ENCODE results near the gene EXD2. TPM values are rescaled to one million over a fixed set of nuclear protein-coding genes. Genes with fewer than 3 reads are reported as not detected.
"Not testable (repeated sequence)": the region's sequence is repeated elsewhere in the genome, so short reads cannot be mapped to it uniquely, and the experiment has no call there.

Gene EXD2
- total and polyA plus RNA-seq, 10 of the 15 experiments (the other 5 are each of a cell fraction or from before 2014, with no cell fraction given) = 1.0 to 12.4 (median 4.6) TPM

- TF ChIP-seq CUX1 (IDR thresholded peaks at IDR 0.05; ENCODE audit: insufficient replicate concordance, low read depth, low read length) (no peak), NR2F1 (conservative IDR thresholded peaks at IDR 0.05) (no peak), RB1 (IDR thresholded peaks at IDR 0.05; ENCODE audit: borderline replicate concordance) (no peak), IRF5 (IDR thresholded peaks at IDR 0.05; ENCODE audit: borderline replicate concordance) (no peak)
Observed at GRCh38 chr14:69181491-69181890, 9.8 kb upstream of the EXD2 start (continued).

- POLR2A ChIA-PET; SMC1A ChIA-PET (ENCODE audit: uncharacterized antibody, unreplicated experiment); FAIRE-seq: not testable (repeated sequence)
Observed at GRCh38 chr14:69182580-69182979, 8.7 kb upstream of the EXD2 start.

More at GRCh38 chr14:69182580-69182979, 8.7 kb upstream of the EXD2 start:
- H3K9ac ChIP-seq (ENCODE audit: control insufficient read depth, insufficient read depth, low read length); ATAC-seq; H3K79me2 ChIP-seq (ENCODE audit: control insufficient read depth, insufficient read depth, low read length); H3K27me3 ChIP-seq (replicated peaks in 1 of 2; ENCODE audit: control insufficient read depth in 2 of 2, insufficient read depth in 2 of 2, low read length in 1 of 2); RAD21 ChIA-PET (ENCODE audit: unreplicated experiment); BruUV-seq (replicated peaks); H4K20me1 ChIP-seq (ENCODE audit: control insufficient read depth, insufficient read depth); H3K4me2 ChIP-seq (ENCODE audit: control insufficient read depth, insufficient read depth); H3K4me1 ChIP-seq (ENCODE audit: control insufficient read depth, insufficient read depth, low read length); H3K36me3 ChIP-seq (ENCODE audit: control insufficient read depth in 2 of 2, insufficient read depth in 2 of 2, low read length in 1 of 2); CTCF ChIA-PET; H3K9me3 ChIP-seq (replicated peaks; ENCODE audit: control insufficient read depth, insufficient read depth, low read length); H3K4me3 ChIP-seq; H3K27ac ChIP-seq (ENCODE audit: control insufficient read depth, insufficient read depth); intact Hi-C loops (cut with micrococcal nuclease; ENCODE audit: unreplicated experiment); DNase-seq (ENCODE audit: low read depth, low spot score); H2AFZ ChIP-seq (ENCODE audit: control insufficient read depth, low read depth, low read length); in situ Hi-C loops (cut with MboI): not testable (repeated sequence)
- 100% methylated on average over 1 of the region's 1 CpG for WGBS (ENCODE audit: insufficient coverage, insufficient replicate concordance, low lambda C conversion rate, missing lambda C conversion rate)
